ENCODE data around the gene DISP2.

The DISP2 gene

DNA sequence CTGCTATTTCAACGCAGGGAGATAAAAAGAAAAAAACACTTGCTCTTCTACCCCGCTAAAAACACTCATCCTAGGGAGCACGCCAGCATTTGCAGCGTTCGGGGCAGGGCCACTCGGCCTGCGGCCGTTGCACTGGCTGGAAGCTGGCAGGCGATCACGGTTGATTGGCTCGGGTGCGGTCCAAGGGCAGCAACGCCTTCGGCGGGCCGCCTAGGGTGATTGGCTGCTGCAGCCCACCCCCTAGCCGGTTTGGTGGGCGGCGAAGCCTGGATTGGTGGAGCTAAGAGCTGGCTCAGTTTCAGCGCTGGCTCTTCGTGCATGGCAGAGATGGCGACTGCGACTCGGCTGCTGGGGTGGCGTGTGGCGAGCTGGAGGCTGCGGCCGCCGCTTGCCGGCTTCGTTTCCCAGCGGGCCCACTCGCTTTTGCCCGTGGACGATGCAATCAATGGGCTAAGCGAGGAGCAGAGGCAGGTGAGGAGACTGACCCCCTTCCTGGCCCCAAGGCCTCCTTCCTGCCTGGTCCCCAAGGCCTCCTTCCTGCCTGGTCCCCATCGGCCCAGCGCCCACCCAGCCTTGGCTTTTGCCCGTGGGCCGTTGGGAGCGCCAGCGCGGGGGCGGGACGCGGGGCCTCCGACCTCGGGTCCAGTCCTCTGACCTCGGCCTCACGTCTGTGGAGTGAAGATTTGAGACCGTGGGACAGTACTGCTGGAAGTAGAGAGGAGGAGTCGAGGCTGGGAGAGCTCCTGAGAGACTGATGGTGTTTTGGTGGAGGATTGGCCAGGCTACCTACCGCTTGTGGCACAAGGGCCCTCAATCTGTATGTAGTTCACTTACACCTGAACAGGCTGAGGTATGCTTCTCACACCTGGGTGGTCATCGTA, 47.7 kb downstream of the DISP2 start, which contains the start of gene IVD:
IVD (plus strand) TSS at position 295 of the 881 bp plus-strand sequence; CDS start at position 328, 33 bp downstream.
- peak; percentile 93 for DNase-seq (ENCODE audit: extremely low spot score)
- ChIA-PET POLR2A (interaction anchor here (0.6 to 2.1 kb wide), 25 partner anchors 8 to 135 kb away, joined by 3 to 15 read pairs (median 4); partner anchors contain the start of genes BAHD1, INAFM2 and KNSTRN), CTCF (interaction anchor here (0.6 to 1.1 kb wide), 4 partner anchors 8 to 68 kb away, joined by 3 to 6 read pairs (median 3); no protein-coding TSS in a partner anchor)
- TF ChIP-seq ARNT (IDR thresholded peaks at IDR 0.05) (no peak), SUZ12 (IDR thresholded peaks at IDR 0.05) (no peak), BHLHE40 (IDR thresholded peaks at IDR 0.05; ENCODE audit: borderline replicate concordance) (no peak)
- TF ChIP-seq, protein P1, sequence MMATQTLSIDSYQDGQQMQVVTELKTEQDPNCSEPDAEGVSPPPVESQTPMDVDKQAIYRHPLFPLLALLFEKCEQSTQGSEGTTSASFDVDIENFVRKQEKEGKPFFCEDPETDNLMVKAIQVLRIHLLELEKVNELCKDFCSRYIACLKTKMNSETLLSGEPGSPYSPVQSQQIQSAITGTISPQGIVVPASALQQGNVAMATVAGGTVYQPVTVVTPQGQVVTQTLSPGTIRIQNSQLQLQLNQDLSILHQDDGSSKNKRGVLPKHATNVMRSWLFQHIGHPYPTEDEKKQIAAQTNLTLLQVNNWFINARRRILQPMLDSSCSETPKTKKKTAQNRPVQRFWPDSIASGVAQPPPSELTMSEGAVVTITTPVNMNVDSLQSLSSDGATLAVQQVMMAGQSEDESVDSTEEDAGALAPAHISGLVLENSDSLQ (IDR thresholded peaks at IDR 0.05) = peak; percentile 98

DNA sequence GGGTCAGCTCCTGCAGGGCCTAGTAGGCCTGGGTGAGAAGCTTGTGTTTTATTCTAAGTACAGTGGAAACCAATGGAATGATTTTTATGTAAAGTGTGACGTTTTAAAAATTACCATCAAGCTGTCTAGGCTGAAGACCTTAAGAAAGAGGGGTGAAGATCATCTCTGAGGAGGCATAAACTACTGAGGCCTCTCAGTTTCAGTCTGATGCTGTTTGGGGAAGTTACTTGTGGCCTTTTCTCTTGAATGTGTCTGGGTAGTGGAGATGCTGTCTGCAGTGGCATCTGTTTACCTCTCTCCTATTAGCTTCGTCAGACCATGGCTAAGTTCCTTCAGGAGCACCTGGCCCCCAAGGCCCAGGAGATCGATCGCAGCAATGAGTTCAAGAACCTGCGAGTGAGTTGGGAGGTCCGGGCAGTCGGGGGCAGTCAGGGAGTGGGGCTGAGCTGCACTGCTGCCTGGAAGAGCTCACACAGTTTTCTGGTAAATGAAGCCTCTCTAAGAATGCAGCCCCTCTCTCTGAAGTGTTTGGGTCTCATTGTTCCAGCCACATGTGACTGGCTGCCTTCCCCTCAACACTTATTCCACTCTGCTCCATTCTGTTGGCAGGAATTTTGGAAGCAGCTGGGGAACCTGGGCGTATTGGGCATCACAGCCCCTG, 49.4 kb downstream of the DISP2 start:
- no peak for TF ChIP-seq ELF4 (IDR thresholded peaks at IDR 0.05)
- no peak for TF ChIP-seq ZNF384 (IDR thresholded peaks at IDR 0.05)
- TF ChIP-seq FOXK2 (IDR thresholded peaks at IDR 0.05) = no peak
- TF ChIP-seq CTBP1 (IDR thresholded peaks at IDR 0.05; ENCODE audit: borderline replicate concordance) = no peak
- TF ChIP-seq NFRKB (IDR thresholded peaks at IDR 0.05) = no peak
- no peak for TF ChIP-seq L3MBTL2 (conservative IDR thresholded peaks at IDR 0.05)
- TF ChIP-seq TARDBP (IDR thresholded peaks at IDR 0.05) = no peak
- no peak for TF ChIP-seq SUZ12 (IDR thresholded peaks at IDR 0.05)
- no peak for TF ChIP-seq FOXA1 (IDR thresholded peaks at IDR 0.05)
- ChIA-PET POLR2A (interaction anchor here (0.9 to 2.1 kb wide), 2 partner anchors 8 to 11 kb away, joined by 3 to 15 read pairs; no protein-coding TSS in a partner anchor), CTCF (no interaction called here)
- DNase-seq (ENCODE audit: extremely low spot score) = no peak

DNA sequence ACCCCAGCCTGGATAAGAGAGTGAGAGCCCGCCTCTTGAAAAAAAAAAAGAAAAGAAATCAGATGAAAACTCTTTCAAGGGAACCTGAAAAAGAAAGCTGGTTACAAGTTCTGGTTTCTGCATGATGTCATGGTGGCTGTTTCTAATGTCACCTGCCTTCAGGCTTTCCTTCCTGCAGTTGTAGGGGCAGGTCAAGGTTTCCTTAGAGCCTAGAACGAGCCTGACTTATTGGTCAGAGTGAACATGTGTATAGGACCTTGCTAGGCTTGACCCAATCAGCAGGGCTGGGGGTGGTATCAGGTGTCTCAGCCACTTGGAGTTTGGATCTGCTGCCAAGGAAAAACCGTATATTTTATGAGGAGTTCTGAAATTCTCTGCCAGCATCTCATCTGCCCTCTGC, 51.3 kb downstream of the DISP2 start:
- POLR2A ChIA-PET = no interaction called here
- DNase-seq (ENCODE audit: extremely low spot score) = no peak
- CTCF ChIA-PET = no interaction called here
- no peak for TF ChIP-seq SUZ12 (IDR thresholded peaks at IDR 0.05)
- no peak for TF ChIP-seq BHLHE40 (IDR thresholded peaks at IDR 0.05; ENCODE audit: borderline replicate concordance)
- no peak for TF ChIP-seq TARDBP (IDR thresholded peaks at IDR 0.05)
- no peak for TF ChIP-seq FOXA1 (IDR thresholded peaks at IDR 0.05)
- no peak for TF ChIP-seq L3MBTL2 (conservative IDR thresholded peaks at IDR 0.05)
- TF ChIP-seq ZNF384 (IDR thresholded peaks at IDR 0.05) = no peak
- no peak for TF ChIP-seq SP1 (IDR thresholded peaks at IDR 0.05)
- TF ChIP-seq HDGF (IDR thresholded peaks at IDR 0.05; ENCODE audit: borderline replicate concordance) = no peak
- no peak for TF ChIP-seq FOXK2 (IDR thresholded peaks at IDR 0.05)
- no peak for TF ChIP-seq FOXM1 (IDR thresholded peaks at IDR 0.05; ENCODE audit: borderline replicate concordance)
- no peak for TF ChIP-seq CTBP1 (IDR thresholded peaks at IDR 0.05; ENCODE audit: borderline replicate concordance)
- no peak for TF ChIP-seq ARNT (IDR thresholded peaks at IDR 0.05)
- TF ChIP-seq LEF1 (IDR thresholded peaks at IDR 0.05; ENCODE audit: borderline replicate concordance) = no peak
- no peak for TF ChIP-seq NFRKB (IDR thresholded peaks at IDR 0.05)
- no peak for TF ChIP-seq ELF4 (IDR thresholded peaks at IDR 0.05)
- TF ChIP-seq, protein P1 (IDR thresholded peaks at IDR 0.05) = no peak

DNA sequence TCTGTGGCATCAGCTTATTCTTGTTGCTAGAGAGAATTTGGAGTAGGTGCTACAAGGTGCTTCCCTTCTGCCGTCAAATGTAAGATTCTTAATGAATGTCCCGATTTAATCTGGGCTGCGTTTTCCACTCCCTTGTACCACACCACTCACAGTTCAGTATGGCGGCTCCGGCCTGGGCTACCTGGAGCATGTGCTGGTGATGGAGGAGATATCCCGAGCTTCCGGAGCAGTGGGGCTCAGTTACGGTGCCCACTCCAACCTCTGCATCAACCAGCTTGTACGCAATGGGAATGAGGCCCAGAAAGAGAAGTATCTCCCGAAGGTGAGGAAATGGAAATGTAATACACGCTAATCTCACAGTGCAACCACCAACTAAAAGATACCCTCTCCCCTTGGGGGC, 52.5 kb downstream of the DISP2 start:
- POLR2A ChIA-PET = no interaction called here
- no peak for DNase-seq (ENCODE audit: extremely low spot score)
- TF ChIP-seq FOXK2 (IDR thresholded peaks at IDR 0.05) (no peak), CTBP1 (IDR thresholded peaks at IDR 0.05; ENCODE audit: borderline replicate concordance) (no peak), FOXA1 (IDR thresholded peaks at IDR 0.05) (no peak), L3MBTL2 (conservative IDR thresholded peaks at IDR 0.05) (no peak), ZNF384 (IDR thresholded peaks at IDR 0.05) (no peak), LEF1 (IDR thresholded peaks at IDR 0.05; ENCODE audit: borderline replicate concordance) (no peak), NFRKB (IDR thresholded peaks at IDR 0.05) (no peak), TARDBP (IDR thresholded peaks at IDR 0.05) (no peak), FOXM1 (IDR thresholded peaks at IDR 0.05; ENCODE audit: borderline replicate concordance) (no peak), ELF4 (IDR thresholded peaks at IDR 0.05) (no peak), HDGF (IDR thresholded peaks at IDR 0.05; ENCODE audit: borderline replicate concordance) (no peak), BHLHE40 (IDR thresholded peaks at IDR 0.05; ENCODE audit: borderline replicate concordance) (no peak), SP1 (IDR thresholded peaks at IDR 0.05) (no peak), ARNT (IDR thresholded peaks at IDR 0.05) (no peak), SUZ12 (IDR thresholded peaks at IDR 0.05) (no peak)
- TF ChIP-seq, protein P1 (IDR thresholded peaks at IDR 0.05) = no peak
- CTCF ChIA-PET = no interaction called here

DNA sequence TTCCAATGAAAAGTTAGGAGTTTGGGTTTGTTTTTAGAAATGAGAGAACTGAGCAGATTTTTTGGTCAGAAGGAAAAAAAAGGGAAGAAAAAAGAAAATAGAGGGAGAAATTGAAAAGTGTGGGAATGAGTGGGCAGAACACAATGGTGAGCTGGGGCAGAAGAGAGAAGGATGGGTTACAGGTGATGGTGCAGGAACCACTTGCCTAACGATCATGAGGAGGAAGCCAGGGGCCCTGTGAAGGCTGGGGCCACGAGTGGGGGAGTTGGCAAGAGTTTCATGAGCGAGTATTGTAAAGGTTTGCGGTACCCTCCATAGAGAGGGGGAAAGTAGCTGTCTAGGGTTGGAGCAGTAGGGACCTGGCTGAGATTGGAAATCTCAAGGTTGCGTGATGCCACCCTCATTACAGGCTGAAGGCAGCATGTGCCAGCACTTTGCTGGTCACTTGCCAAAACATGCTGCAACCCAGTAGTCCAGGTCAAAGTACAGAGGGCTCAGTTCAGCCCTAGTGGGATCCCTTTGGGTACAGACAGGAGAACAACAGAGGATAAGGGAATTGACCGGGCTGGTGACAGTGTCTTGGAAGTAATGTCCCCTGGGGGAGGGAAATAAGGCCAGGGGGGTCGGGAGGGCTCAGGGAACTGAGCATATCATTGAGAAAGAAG, 54.2 kb downstream of the DISP2 start:
- POLR2A ChIA-PET = interaction anchor here (1.6 kb wide), 1 partner anchor 9 kb away, joined by 3 read pairs; no protein-coding TSS in a partner anchor
- no peak for DNase-seq (ENCODE audit: extremely low spot score)
- CTCF ChIA-PET = no interaction called here
- TF ChIP-seq FOXM1 (IDR thresholded peaks at IDR 0.05; ENCODE audit: borderline replicate concordance) (no peak), ARNT (IDR thresholded peaks at IDR 0.05) (no peak), ZNF384 (IDR thresholded peaks at IDR 0.05) (no peak), FOXA1 (IDR thresholded peaks at IDR 0.05) (no peak), NFRKB (IDR thresholded peaks at IDR 0.05) (no peak), CTBP1 (IDR thresholded peaks at IDR 0.05; ENCODE audit: borderline replicate concordance) (no peak), SUZ12 (IDR thresholded peaks at IDR 0.05) (no peak), BHLHE40 (IDR thresholded peaks at IDR 0.05; ENCODE audit: borderline replicate concordance) (no peak), TARDBP (IDR thresholded peaks at IDR 0.05) (no peak), SP1 (IDR thresholded peaks at IDR 0.05) (no peak)
